WERI-Rb-1 (cell line): ENCODE data around the gene ZFYVE21.

ENCODE experiments used
- DNase-seq: peaks from one replicate; pipeline ENCODE4 v3.0.0-alpha.2; 2020
- H3K27ac ChIP-seq: fragments of 250-450 bp; sonication (Bioruptor Pico); 2 replicates; pipeline ENCODE4 v1.5.1; 2020; ENCODE audit warnings: mild to moderate bottlenecking, moderate library complexity
- H3K27me3 ChIP-seq: fragments of 250-450 bp; sonication (Bioruptor Pico); 2 replicates; pipeline ENCODE4 v1.5.1; 2021; ENCODE audit warnings: mild to moderate bottlenecking, low read depth, moderate library complexity; ENCODE audit not compliant: insufficient read depth, severe bottlenecking
- H3K36me3 ChIP-seq: fragments of 250-450 bp; sonication (Bioruptor Pico); 2 replicates; pipeline ENCODE4 v1.5.1; 2020; ENCODE audit warnings: mild to moderate bottlenecking, moderate library complexity
- H3K4me3 ChIP-seq: 2 replicates; pipeline ENCODE4 v1.5.1; 2011; ENCODE audit warnings: low read depth, mild to moderate bottlenecking, control low read depth, low read length
- H3K9me3 ChIP-seq: fragments of 250-450 bp; sonication (Bioruptor Pico); 2 replicates; pipeline ENCODE4 v1.5.1; 2021; ENCODE audit warnings: mild to moderate bottlenecking, moderate library complexity; ENCODE audit not compliant: severe bottlenecking
- CTCF ChIP-seq: IDR thresholded peaks from 2 replicates; pipeline ENCODE4 v1.5.1; 2011; ENCODE audit warnings: low read depth, mild to moderate bottlenecking, control low read depth, inconsistent platforms, low read length

The ZFYVE21 gene

GRCh38 chr14:103745424-103745823, 29.8 kb downstream of the ZFYVE21 start:
- Histone ChIP-seq H3K9me3 (no peaks in the 10 kb centered on the region), H3K4me3 (no peak overlapping the region), H3K36me3 (no peaks in the 10 kb centered on the region; the same call in none of the 2 replicates), H3K27ac (no peak overlapping the region), H3K27me3 (no peaks in the 10 kb centered on the region)
- DNase-seq, result no peak
- no peak for TF ChIP-seq CTCF

GRCh38 chr14:103746701-103747100, 31.1 kb downstream of the ZFYVE21 start:
- H3K36me3 ChIP-seq, result no peaks in the 10 kb centered on the region; the same call in none of the 2 replicates
- no peak for DNase-seq

GRCh38 chr14:103748534-103748857, 32.9 kb downstream of the ZFYVE21 start:
- Histone ChIP-seq H3K27ac (no peak overlapping the region), H3K36me3 (no peaks in the 10 kb centered on the region; the same call in none of the 2 replicates), H3K4me3 (no peak overlapping the region), H3K27me3 (no peaks in the 10 kb centered on the region), H3K9me3 (no peaks in the 10 kb centered on the region)
- no peak for DNase-seq
- no peak for TF ChIP-seq CTCF

More at GRCh38 chr14:103746701-103747100, 31.1 kb downstream of the ZFYVE21 start:
- no peak overlapping the region for H3K4me3 ChIP-seq
- no peak for TF ChIP-seq CTCF
- H3K9me3 ChIP-seq, result no peaks in the 10 kb centered on the region
- H3K27ac ChIP-seq, result no peak overlapping the region
- H3K27me3 ChIP-seq, result no peaks in the 10 kb centered on the region

- no peak overlapping the region for H3K4me3 ChIP-seq
- no peak for TF ChIP-seq CTCF
- no peaks in the 10 kb centered on the region for H3K27me3 ChIP-seq
- no peaks in the 10 kb centered on the region; the same call in none of the 2 replicates for H3K36me3 ChIP-seq
- no peak for DNase-seq
- no peaks in the 10 kb centered on the region for H3K9me3 ChIP-seq
- no peak overlapping the region for H3K27ac ChIP-seq
Observed at GRCh38 chr14:103749452-103749851, 33.8 kb downstream of the ZFYVE21 start.

GRCh38 chr14:103749860-103750259, 34.2 kb downstream of the ZFYVE21 start:
- no peak for DNase-seq
- Histone ChIP-seq H3K27ac (no peak overlapping the region), H3K4me3 (no peak overlapping the region), H3K36me3 (no peaks in the 10 kb centered on the region; the same call in none of the 2 replicates), H3K9me3 (no peaks in the 10 kb centered on the region), H3K27me3 (no peaks in the 10 kb centered on the region)
- no peak for TF ChIP-seq CTCF

GRCh38 chr14:103753774-103754173, 38.2 kb downstream of the ZFYVE21 start:
- Histone ChIP-seq H3K27ac (no peak overlapping the region), H3K36me3 (no peaks in the 10 kb centered on the region)
- no peak for TF ChIP-seq CTCF

More at GRCh38 chr14:103753774-103754173, 38.2 kb downstream of the ZFYVE21 start:
- no peaks in the 10 kb centered on the region for H3K27me3 ChIP-seq
- H3K9me3 ChIP-seq, result no peaks in the 10 kb centered on the region
- H3K4me3 ChIP-seq, result no peak overlapping the region
- DNase-seq, result no peak
